A549 (cell line): ENCODE measurements around the gene HOXB3. TPM values are rescaled to one million over a fixed set of nuclear protein-coding genes. Genes with fewer than 3 reads are reported as not detected.

Experiments
- ATAC-seq, 2 experiments: fragments of 200-7000 bp in 1 of 2; fragments of >200 bp in 1 of 2; cut with Nextera tagmentation in 1 of 2; cut with Tn5 transposase in 1 of 2; 3 replicates each; pipeline versions ENCODE4 v1.8.0 to v1.9.1; 2018 to 2020; ENCODE audit warnings: mild to moderate bottlenecking in 1 of 2, moderate library complexity in 1 of 2
- CTCF ChIA-PET: fragments of 300-600 bp; sonication (Branson Sonifier 250); formaldehyde crosslinking; extraction: SDS; loops from one replicate; lab custom pipeline; 2021; ENCODE audit warnings: antibody characterized with exemption, inconsistent platforms; lab: Yijun Ruan, JAX
- POLR2A ChIA-PET: fragments of 350-600 bp; formaldehyde crosslinking; extraction: SDS; loops from one replicate; lab custom pipeline; 2021; ENCODE audit warnings: antibody characterized with exemption, inconsistent platforms; lab: Yijun Ruan, JAX
- DNase-seq, 2 experiments: peaks; one replicate each; pipeline versions ENCODE4 v3.0.0 to v3.0.0-alpha.2; 2011 to 2016; ENCODE audit warnings: low read depth in 1 of 2, low spot score in 1 of 2
- FAIRE-seq: peaks from 2 replicates; lab custom pipeline; 2011; peaks lifted over from hg19 to GRCh38; lab: Jason Lieb, UNC
- H3K27ac ChIP-seq, 2 experiments: fragments of >200 bp; sonication (Bioruptor Twin); formaldehyde crosslinking; 3 replicates each; pipeline ENCODE4 v1.5.1; 2016 to 2017
- H3K4me1 ChIP-seq: fragments of >200 bp; sonication (Bioruptor Twin); formaldehyde crosslinking; 3 replicates; pipeline ENCODE4 v1.6.1; 2016
- H3K4me2 ChIP-seq: fragments of >200 bp; sonication (Bioruptor Twin); formaldehyde crosslinking; 3 replicates; pipeline ENCODE4 v1.6.1; 2016
- H3K4me3 ChIP-seq: fragments of >200 bp; sonication (Bioruptor Twin); formaldehyde crosslinking; 3 replicates; pipeline ENCODE4 v1.5.1; 2016
- H3K9me3 ChIP-seq: fragments of >200 bp; sonication (Bioruptor Twin); formaldehyde crosslinking; 3 replicates; pipeline ENCODE4 v1.6.1; 2016
- CEBPB ChIP-seq, 2 experiments: fragments of >200 bp in 1 of 2; sonication (Bioruptor Twin) in 1 of 2; formaldehyde crosslinking in 1 of 2; IDR thresholded peaks; 2 replicates each; pipeline ENCODE4 v1.6.1; 2012 to 2016
- EP300 ChIP-seq, 2 experiments: fragments of >200 bp; sonication (Bioruptor Twin); formaldehyde crosslinking; IDR thresholded peaks; 2 replicates in 1 of 2; 3 replicates in 1 of 2; pipeline ENCODE4 v1.6.1; 2016 to 2017
- FOXS1 ChIP-seq: fragments of 250-450 bp; sonication (Bioruptor Pico); IDR thresholded peaks from 2 replicates; pipeline ENCODE4 v1.5.0; 2020; ENCODE audit warnings: mild to moderate bottlenecking, moderate library complexity
- JUN ChIP-seq, 2 experiments: fragments of >200 bp; sonication (Bioruptor Twin); formaldehyde crosslinking; IDR thresholded peaks; 2 replicates in 1 of 2; 3 replicates in 1 of 2; pipeline ENCODE4 v1.6.1; 2016 to 2017
- JUNB ChIP-seq: fragments of >200 bp; sonication (Bioruptor Twin); formaldehyde crosslinking; IDR thresholded peaks from 2 replicates; pipeline ENCODE4 v1.6.1; 2016
- MAFK ChIP-seq: fragments of 450-650 bp; IDR thresholded peaks from 2 replicates; pipeline ENCODE4 v1.6.1; 2014; ENCODE audit not compliant: partially characterized antibody
- NR3C1 ChIP-seq: fragments of >200 bp; sonication (Bioruptor Twin); formaldehyde crosslinking; IDR thresholded peaks from 3 replicates; pipeline ENCODE4 v1.6.1; 2017
- RAD21 ChIP-seq, 2 experiments: fragments of >200 bp in 1 of 2; sonication (Bioruptor Twin) in 1 of 2; formaldehyde crosslinking in 1 of 2; IDR thresholded peaks in 1 of 2; conservative IDR thresholded peaks in 1 of 2; 2 replicates in 1 of 2; 3 replicates in 1 of 2; pipeline ENCODE4 v1.6.1; 2012 to 2018; ENCODE audit warnings: inconsistent platforms in 1 of 2
- RNF2 ChIP-seq: fragments of 200-600 bp; sonication (generic); IDR thresholded peaks from 2 replicates; pipeline ENCODE4 v1.6.1; 2016; ENCODE audit warnings: low read depth, mild to moderate bottlenecking, antibody characterized with exemption, moderate library complexity, borderline replicate concordance
- SREBF2 ChIP-seq: fragments of 450-650 bp; IDR thresholded peaks from 2 replicates; pipeline ENCODE4 v1.6.1; 2014; ENCODE audit warnings: mild to moderate bottlenecking, moderate library complexity
- ZC3H11A ChIP-seq: fragments of 450-650 bp; IDR thresholded peaks from 2 replicates; pipeline ENCODE4 v1.6.1; 2014; ENCODE audit warnings: antibody characterized with exemption, mild to moderate bottlenecking
- ZFP36 ChIP-seq: fragments of 450-650 bp; IDR thresholded peaks from 2 replicates; pipeline ENCODE4 v1.6.1; 2014; ENCODE audit warnings: borderline replicate concordance; ENCODE audit not compliant: partially characterized antibody
- WGBS: methylation state at CpG from one replicate; pipeline ENCODE4 v1.1.6; 2017; ENCODE audit errors: missing lambda C conversion rate; 5-methylcytosine and 5-hydroxymethylcytosine counted together
- polyA plus RNA-seq, 4 experiments: library from polyadenylated mRNA; depleted of rRNA in 3 of 4; stranded (reverse); fragments of >200 nt; fragmentation: RNase III in 1 of 4; extraction: RNeasy Plus Mini Kit Qiagen cat#74134 plus additional on column Dnase treatment in 1 of 4; gene quantifications; 2 replicates in 3 of 4; 3 replicates in 1 of 4; pipeline ENCODE4 v1.2.3, GENCODE V29; 2011 to 2017
- TF ChIP-seq, protein P1 (sequence below): fragments of 450-650 bp; IDR thresholded peaks from 2 replicates; pipeline ENCODE4 v1.6.1; 2014; ENCODE audit warnings: antibody characterized with exemption
- TF ChIP-seq, protein P2 (sequence below): fragments of >200 bp; sonication (Bioruptor Twin); formaldehyde crosslinking; IDR thresholded peaks from 3 replicates; pipeline ENCODE4 v1.6.1; 2016
- TF ChIP-seq, protein P3 (sequence below): fragments of >200 bp; sonication (Bioruptor Twin); formaldehyde crosslinking; IDR thresholded peaks from 2 replicates; pipeline ENCODE4 v1.6.1; 2016
- TF ChIP-seq, protein P4 (sequence below): fragments of 250-450 bp; sonication (Bioruptor Pico); IDR thresholded peaks from 2 replicates; pipeline ENCODE4 v1.5.0; 2020; ENCODE audit warnings: low read depth, mild to moderate bottlenecking, moderate library complexity
- TF ChIP-seq, protein P5 (sequence below): fragments of 250-450 bp; sonication (Bioruptor Pico); IDR thresholded peaks from 2 replicates; pipeline ENCODE4 v1.5.0; 2021; ENCODE audit warnings: mild to moderate bottlenecking, moderate library complexity, borderline replicate concordance

Gene HOXB3
- polyA plus RNA-seq, 2 of the 4 experiments (the other 2 are of a cell fraction) = 8.6 to 17.0 TPM

DNA sequence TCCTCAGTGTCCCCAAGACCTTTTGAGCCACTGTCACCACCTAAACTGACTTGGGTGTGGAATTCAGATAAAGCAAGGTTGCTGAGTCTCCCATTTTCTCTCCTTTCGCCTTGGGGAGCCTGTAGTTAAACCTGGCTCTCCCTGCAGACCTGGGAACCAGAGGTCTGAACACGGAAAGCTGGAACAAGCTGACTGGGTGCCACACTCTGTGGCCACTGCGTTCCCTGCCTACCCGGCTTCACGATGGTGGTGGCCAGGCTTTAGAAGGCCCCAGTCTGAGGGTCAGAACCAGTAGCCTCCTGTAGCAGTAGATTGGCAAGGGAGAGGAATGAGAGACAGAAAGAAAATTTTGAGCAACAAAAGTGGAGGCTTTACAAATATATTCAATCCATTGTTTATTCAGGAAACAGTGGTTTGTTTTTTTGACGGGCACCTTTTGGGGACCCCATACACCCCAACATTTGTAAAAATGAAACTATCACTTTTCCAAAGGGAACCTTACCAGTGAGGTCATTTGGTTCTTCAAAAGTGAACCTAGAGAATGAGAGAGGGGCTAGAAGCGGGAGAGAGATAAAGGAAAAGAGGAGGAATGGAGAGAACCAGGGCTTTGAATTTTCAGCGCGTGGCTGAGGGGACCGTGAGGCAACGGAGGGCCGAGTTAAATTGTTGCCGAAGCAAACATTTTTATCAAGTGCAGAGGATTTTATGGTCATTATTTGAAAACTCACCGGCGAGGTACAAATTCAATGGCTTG, 26.9 kb upstream of the HOXB3 start:
- Histone ChIP-seq H3K27ac (no peak overlapping the region), H3K9me3 (no peaks in the 10 kb centered on the region), H3K4me1 (peaks cover 12% of the 10 kb centered on the region), H3K4me3 (no peak overlapping the region), H3K4me2 (no peak overlapping the region)
- ATAC-seq (no peak), FAIRE-seq (no peak), DNase-seq (no peak)
- ChIA-PET CTCF (interaction anchor here (0.7 to 9.7 kb wide), 34 partner anchors 8 to 590 kb away, joined by 3 to 84 read pairs (median 8); partner anchors contain the start of gene HOXB7), POLR2A (interaction anchor here (0.6 kb wide), 1 partner anchor 486 kb away, joined by 5 read pairs; no protein-coding TSS in a partner anchor)
- 80% methylated on average over 15 of the region's 15 CpGs for WGBS
- TF ChIP-seq JUN (IDR thresholded peaks at IDR 0.05) (no peak), JUNB (no peak), ZFP36 (no peak), FOXS1 (CRISPR knock-in tag) (no peak), CEBPB (IDR thresholded peaks at IDR 0.05) (no peak), RNF2 (no peak), RAD21 (conservative IDR thresholded peaks at IDR 0.05 in 1 of 2, IDR thresholded peaks at IDR 0.05 in 1 of 2) (no peak), NR3C1 (no peak), MAFK (no peak), SREBF2 (no peak), EP300 (IDR thresholded peaks at IDR 0.05) (no peak), ZC3H11A (no peak)
- TF ChIP-seq, protein P1, sequence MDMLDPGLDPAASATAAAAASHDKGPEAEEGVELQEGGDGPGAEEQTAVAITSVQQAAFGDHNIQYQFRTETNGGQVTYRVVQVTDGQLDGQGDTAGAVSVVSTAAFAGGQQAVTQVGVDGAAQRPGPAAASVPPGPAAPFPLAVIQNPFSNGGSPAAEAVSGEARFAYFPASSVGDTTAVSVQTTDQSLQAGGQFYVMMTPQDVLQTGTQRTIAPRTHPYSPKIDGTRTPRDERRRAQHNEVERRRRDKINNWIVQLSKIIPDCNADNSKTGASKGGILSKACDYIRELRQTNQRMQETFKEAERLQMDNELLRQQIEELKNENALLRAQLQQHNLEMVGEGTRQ = no peak
- TF ChIP-seq, protein P2, sequence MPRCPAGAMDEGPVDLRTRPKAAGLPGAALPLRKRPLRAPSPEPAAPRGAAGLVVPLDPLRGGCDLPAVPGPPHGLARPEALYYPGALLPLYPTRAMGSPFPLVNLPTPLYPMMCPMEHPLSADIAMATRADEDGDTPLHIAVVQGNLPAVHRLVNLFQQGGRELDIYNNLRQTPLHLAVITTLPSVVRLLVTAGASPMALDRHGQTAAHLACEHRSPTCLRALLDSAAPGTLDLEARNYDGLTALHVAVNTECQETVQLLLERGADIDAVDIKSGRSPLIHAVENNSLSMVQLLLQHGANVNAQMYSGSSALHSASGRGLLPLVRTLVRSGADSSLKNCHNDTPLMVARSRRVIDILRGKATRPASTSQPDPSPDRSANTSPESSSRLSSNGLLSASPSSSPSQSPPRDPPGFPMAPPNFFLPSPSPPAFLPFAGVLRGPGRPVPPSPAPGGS = no peak
- TF ChIP-seq, protein P3, sequence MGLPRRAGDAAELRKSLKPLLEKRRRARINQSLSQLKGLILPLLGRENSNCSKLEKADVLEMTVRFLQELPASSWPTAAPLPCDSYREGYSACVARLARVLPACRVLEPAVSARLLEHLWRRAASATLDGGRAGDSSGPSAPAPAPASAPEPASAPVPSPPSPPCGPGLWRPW = no peak
- TF ChIP-seq, protein P4, sequence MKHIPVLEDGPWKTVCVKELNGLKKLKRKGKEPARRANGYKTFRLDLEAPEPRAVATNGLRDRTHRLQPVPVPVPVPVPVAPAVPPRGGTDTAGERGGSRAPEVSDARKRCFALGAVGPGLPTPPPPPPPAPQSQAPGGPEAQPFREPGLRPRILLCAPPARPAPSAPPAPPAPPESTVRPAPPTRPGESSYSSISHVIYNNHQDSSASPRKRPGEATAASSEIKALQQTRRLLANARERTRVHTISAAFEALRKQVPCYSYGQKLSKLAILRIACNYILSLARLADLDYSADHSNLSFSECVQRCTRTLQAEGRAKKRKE (CRISPR knock-in tag) = no peak
- TF ChIP-seq, protein P5, sequence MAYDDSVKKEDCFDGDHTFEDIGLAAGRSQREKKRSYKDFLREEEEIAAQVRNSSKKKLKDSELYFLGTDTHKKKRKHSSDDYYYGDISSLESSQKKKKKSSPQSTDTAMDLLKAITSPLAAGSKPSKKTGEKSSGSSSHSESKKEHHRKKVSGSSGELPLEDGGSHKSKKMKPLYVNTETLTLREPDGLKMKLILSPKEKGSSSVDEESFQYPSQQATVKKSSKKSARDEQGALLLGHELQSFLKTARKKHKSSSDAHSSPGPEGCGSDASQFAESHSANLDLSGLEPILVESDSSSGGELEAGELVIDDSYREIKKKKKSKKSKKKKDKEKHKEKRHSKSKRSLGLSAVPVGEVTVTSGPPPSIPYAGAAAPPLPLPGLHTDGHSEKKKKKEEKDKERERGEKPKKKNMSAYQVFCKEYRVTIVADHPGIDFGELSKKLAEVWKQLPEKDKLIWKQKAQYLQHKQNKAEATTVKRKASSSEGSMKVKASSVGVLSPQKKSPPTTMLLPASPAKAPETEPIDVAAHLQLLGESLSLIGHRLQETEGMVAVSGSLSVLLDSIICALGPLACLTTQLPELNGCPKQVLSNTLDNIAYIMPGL (CRISPR knock-in tag) = no peak

DNA sequence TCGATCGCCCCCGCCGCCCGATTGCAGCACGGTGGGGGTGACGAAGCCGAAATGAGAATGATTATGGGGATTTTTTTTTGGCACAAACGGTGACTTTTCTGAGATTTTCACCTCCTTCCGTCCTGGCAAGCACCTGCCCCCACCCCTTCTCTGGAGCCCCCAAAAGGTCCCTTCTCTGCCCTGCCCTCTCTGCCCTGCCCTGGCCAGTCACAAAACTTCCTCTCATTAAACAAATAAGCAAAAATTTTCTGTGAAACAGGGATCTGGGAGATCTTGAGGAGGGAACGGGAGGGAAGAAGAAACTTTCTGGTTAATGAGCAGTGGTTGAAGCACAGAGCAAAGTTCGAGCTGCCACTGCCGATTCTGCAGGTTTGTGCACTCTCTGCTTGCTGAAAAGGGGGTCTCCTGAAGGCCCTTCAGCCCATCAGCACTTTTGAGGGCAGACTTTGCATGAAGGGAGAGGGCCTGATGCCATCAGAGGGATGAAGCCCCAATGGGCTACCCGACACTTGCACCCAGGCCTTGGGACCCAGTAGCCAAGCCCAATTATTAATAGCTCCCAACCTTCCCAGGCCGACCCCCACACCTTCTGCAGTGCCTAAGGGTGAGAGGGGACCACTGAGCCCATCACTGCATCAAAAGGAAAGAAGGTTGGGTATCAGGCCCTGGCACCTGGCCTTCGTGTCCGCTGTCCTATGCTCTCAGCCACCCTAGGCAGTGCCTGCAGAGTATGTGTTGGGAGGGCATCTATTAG, 26.1 kb upstream of the HOXB3 start:
- H3K4me3 ChIP-seq = no peak overlapping the region
- no peaks in the 10 kb centered on the region for H3K9me3 ChIP-seq
- H3K27ac ChIP-seq = no peak overlapping the region
- POLR2A ChIA-PET = no interaction called here
- WGBS = 75% methylated on average over 17 of the region's 17 CpGs
- TF ChIP-seq SREBF2 = no peak
- DNase-seq = no peak
- no peak for ATAC-seq
- peaks cover 12% of the 10 kb centered on the region for H3K4me1 ChIP-seq
- no peak overlapping the region for H3K4me2 ChIP-seq
- no peak for FAIRE-seq
- CTCF ChIA-PET = interaction anchor here (0.7 to 4.8 kb wide), 12 partner anchors 15 to 590 kb away, joined by 3 to 37 read pairs (median 4); no protein-coding TSS in a partner anchor
